T-helper 2 cell (primary cell): ENCODE data around the gene HPSE2.
A peak's percentile ranks its signal among the peaks of the same experiment; 100 is the strongest.
"Not testable (repeated sequence)": the region's sequence is repeated elsewhere in the genome, so short reads cannot be mapped to it uniquely, and the experiment has no call there.

Experiments
- DNase-seq, 5 experiments: peaks; one replicate each; pipeline versions ENCODE4 v3.0.0 to v3.0.0-alpha.2; 2012 to 2022
- total RNA-seq, 2 donors: gene quantifications; one replicate each; lab custom pipeline; 2026; lab: John Stamatoyannopoulos, UW

HPSE2 gene
- 0 to 0.54 reads per million in 2 donors for total RNA-seq

DNA sequence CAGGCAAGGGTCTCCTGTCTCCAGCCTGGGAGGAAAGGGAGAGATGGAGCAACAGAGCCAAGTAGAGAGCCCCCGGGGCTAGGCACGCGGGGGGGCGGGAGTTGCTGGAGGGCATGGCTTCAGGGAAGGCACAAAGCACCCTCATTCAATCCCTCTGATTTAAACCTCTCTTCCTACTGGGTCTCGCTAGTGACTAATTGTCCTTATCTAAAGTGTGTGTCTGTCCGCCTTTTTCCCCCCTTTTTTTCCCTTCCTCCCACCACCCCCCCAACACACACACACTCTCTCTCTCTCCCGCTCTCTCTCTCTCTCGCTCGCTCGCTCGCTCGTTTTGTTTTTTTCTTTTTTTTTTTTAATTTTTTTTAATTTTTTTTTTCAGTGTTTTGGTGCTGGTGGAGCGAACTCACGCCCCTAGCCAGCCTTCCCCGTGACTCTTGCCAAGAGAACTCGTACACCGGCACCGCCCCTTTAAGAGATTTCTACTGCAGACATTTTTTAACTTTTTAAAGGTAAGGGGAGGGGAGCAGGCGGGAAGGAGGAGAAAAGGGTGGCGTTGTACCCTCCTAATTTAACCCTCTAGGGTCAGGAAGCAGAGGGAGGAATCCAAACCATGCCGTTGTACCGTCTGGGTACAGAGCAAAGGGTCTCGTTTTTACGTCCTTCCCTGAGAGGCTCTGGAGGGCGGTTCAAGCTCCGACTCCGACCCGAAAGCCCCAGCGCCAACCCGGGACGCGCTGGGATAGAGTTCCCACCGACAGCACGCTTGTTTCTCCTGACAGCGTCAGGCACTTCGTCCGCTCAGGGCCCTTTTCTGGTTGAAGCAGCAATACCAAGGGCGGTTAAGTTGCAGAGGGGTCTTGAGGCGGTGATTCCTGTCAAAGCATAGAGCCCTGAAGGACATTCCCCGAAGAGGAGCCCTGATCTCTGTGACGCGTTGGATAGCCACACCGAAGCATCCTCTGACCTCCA, at the start of gene HPSE2:
HPSE2 (minus strand) TSS at position 195 of the 969 bp plus-strand sequence.
- no peak for DNase-seq

DNA sequence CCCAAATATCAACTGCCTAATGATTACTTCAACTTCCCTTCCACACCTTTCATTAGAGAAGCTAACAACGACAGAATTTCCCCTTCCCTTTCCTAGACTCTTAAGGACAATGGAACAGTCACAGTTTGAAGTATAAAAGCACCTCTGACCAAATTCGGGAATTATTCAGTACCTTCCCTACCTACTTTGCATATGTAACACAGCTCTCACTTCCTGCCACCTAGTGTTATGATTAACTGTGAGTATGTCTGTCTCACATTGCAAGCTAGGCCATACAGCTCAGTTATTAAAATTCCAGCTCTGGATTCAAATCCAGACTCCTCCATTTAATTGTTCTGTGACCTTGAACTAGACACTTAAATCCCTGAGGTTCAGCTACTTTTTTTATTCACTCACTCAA, 44.8 kb upstream of the HPSE2 start:
- no peak for DNase-seq

DNA sequence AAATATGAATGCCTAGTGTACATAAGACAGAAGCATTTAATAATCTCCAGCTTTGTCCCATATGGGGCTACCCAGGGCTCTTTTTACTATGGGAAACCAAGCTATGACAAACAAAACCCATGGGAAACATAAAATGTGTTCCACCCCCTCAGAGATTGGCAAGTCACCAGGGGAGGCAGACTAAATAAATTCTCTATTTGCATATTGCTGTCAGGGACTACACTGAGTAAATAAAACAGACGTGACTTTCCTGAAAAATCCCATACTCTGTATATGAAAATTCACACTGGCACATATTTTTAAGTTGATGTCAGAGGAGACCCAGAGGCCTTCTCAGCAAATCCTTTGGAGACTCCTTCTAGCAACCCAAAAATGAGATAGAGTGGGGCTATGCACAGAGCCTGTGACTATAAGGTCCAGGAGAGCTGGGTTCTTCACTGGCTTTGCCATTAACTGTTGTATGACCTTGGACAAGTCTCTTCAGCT, 44.0 kb upstream of the HPSE2 start:
- no peak for DNase-seq

DNA sequence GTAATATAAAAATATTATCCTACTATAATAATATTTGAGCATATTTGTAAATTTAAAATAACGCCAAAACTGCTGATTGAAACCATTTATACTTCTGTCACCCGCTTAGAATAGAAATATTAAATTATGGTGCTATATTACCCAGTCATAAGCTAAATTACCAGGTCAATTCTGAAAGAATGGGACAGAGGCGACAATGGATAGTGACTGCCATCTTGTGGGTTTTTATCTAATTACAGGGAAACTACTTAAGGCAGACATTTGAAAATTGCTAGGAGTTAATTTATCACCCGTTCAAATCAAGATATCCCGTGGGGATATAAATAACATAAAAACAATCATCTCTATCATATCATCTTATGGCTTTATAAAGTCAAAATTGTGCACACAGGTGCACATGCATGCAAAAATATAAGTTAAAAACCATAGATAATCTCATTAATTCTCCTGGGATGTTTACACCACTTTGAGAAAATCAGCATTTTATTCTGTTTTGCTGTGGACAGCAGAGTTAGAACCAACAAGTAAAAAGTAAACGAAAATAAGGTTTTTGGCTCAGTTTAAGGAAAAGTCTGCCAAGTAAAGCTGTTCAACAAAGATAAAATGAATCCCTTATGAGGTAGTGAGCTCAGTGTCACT, 41.3 kb upstream of the HPSE2 start:
- DNase-seq = peak in 1 of 5 experiments; percentile 4

DNA sequence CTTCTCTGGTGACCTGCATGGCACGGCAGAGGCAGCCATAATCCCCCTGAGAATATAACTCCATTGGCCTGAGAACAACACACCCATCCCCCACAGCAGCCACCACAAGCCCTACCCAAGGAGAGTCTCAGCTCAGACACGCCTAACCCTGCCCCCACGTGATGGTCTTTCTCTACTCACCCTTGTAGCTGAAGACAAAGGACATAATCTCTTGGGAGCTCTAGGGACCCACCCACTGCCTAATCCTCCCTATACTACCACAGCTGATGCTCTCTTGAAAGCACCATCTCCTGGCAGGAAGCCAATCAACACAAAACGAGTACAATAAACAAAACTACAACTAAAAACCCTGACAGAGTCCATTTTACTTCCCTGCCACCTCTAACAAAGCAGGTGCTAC, 30.7 kb upstream of the HPSE2 start:
- no peak for DNase-seq

DNA sequence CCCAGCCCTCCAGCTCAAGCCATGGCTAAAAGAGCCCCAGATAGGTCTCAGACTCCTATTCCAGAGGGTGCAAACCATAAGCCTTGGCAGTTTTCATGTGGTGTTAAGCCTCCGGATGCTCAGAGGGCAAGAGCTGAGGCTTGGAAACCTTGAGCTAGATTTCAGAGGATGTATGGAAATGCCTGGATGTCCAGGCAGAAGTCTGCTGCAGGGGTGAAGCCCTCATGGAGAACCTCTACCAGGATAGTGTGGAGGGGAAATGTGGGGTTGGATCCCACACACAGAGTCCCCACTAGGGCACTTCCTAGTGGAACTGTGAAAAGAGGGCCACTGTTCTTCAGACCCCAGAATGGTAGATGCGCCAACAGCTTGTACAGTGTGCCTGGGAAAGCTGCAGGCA, 13.2 kb upstream of the HPSE2 start:
- DNase-seq = no peak

DNA sequence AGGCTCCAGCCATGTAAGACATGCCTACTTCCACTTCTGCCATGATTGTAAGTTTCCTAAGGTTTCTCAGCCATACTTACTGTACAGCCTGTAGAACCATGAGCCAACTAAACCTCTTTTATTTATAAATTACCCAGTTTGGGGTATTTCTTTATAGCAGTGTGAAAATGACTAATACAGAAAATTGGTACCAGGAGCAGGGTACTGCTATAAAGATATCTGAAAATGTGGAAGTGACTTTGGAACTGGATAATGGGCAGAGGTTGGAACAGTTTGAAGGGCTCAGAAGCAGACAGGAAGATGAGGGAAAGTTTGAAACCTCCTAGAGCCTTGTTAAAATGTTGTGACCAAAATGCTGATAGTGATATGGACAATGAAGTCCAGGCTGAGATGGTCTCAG, 12.2 kb upstream of the HPSE2 start:
- not testable (repeated sequence) for DNase-seq

DNA sequence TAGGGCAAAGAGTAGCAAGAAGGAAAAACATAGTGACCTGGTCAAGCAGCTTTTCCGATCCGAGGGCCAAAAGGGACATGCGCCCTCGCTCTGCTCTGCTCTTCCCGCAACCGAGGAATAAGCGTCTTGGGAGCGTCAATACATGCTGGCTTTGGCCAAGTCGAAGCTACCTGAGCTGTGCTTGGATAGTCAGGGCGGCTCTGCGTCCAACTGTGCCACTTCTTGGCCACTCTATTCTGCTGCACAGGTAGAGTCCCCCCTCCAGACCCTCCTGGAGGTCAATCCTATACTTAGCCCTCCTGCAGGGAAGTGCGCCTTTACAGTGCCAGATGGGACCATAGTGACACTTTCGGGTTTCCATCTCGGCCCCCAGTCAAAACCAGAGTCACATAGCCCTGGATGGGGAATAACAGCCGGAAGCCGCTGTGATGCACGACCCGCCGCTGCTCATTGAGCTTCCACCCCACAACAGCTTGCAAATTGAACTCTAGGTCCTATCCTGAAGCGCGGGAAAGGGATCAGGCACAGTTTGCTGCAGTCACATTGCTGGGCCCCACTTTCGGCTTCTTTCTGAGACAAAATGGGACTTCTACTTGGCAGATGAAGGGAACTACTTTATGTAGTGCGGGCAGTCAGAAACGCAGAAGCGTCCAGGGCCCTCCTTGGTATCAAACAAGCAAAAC, 1.1 kb upstream of the HPSE2 start:
- DNase-seq = no peak

DNA sequence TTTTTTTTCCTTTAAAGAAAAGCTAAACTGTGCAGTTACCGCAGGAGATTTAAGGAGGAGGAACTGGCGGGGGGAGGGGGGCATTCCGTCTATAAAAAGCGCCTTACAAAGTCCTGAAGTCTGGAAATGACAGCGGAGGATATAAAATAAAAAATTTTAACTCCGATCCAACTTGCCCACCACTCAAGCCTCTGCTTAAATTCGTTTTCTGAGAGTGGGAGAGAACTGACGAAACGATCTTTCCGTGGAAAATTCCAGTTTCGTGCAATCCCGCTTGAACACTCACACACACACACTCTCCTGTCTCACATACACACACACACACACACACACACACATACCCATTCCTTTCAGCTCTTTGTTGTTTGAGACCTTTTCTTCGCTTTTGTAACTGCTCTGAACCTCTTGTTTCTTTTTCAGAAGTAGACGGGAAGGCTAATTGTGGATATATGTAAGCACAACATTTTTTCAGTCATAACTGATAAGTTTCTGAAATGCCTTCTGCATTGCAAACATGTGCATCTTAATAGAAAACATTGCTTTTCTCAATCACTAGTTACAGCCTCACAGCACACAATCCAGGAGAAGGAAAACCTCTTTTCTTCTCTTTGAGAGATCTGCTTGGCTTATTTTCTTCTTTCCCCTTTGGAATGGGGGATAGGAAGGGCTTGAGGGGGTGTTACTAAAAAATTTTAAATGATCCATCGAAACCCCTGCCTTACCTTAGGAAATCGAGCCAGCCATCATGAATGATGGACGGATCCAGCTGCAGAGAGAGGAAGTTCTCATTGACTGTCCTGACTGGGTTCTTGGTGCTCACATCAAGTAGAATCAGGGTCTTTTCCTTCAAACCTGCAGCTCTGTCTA, 628 bp downstream of the HPSE2 start:
- DNase-seq = peak in 1 of 5 experiments; percentile 12

DNA sequence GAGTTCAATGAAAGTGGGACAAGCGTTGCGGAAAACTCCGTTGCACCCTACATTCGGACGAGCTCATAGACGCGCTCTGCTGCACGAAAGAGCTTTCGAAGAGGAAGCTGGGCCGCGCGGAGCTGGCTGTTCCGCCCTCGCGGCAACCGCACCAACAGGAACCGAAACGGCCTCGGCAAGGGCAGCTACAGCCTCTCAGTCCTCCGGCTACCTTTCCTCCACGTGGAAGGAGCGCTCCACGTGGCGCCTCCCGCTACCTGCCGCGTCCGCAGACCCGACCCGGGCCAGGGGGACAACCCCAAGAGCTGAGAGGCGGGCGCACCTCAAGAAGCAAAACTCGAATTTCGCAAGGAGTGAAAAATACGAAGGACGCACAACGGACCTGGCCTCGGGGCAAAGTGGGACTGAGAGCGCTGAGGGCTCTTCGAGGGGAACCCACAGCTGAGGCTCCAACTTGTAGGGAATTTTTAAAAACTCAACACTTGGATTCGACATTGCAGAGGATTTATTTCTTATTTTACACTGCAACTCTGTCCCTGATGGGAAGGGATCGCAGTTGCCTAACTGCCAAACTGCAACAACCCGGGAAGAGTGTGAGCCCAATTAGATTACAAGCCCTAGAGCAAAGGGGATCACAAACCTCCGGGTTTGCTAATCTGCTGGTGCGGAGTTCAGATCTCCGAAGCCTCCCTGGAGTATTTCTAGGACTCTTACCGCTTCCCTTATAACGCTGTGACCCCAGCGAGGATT, 1.4 kb downstream of the HPSE2 start:
- DNase-seq = peak in 1 of 5 experiments; percentile 70

DNA sequence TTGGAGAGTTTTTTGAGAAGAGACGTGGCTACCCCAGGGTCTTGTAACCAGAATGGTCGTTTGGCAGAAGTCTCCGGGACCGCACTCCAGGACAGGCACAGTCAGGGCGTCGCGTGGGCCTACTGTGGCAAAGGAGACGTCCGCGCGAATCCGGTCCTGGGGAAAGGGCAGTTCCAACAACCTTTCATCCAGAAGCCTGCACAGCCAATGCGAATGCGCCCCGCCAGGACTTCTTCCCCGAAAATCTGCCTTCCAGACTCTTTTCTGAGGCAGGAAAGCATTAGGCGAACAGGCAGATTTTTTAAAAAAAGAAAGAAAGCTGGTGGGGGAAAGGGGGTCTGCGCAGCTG, 2.0 kb downstream of the HPSE2 start:
- no peak for DNase-seq

DNA sequence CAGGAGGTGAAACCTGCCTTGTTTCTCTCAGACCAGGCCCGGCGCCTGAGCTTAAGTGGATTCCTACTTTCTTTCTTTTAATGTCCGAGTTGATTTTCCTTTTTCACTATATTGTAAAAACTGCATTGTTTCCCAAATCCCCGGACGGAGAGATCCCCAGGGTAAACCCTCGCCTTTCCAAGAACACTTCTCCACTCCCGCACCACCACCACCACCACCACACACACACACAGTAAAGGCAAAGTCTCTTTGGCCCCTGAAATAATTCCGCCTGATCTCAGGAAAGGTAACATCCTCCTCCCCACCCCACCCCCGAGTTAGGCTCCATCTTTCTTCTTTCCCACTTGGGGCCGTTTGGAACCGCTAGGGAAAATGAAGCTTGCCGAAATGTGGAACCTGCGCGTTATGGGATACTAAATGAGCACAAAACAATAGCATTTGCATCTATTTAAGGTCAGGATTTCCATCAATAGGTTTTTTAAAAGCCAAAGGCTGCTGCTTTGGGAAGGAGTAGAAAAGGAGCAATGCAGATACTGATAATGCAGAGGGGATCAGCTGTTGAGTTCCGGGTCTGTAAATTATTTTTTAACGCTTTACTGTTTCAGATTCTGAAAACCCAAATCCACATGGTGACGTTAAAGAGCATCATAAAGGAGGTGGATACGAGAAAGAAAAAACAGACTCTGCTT, 2.5 kb downstream of the HPSE2 start:
- DNase-seq = no peak

DNA sequence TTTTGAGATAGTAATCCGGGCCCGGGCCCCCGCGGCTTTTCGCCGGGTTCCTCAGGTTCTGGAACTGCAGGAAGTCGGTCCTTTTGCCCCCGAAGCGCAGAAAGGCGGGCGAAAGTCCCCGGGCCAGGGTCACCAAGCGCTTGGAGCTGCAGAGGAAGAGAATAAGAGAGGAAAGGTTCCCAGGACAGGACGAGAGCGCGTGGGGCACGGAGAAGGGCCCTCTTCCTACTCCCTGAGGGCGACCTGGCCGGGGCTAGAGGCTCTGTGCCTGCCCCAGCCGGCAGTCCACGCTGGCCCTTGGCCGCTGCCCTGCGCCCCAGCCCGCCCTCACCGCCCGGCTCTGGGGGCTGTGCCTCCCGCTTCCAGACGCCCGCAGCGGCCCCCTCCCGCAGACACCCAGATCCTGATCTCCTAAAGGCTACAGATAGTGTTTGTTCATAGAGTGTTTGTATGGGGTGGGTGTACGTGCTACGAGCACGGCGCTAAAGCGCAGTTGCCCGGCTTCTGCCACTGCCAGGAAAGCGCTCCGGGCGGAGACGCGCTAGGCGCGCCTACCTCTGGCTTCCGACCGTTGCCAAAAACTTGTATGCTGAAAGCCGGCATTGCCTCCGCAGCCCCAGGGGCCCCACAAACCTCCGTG, 3.2 kb downstream of the HPSE2 start:
- DNase-seq = peak in 1 of 5 experiments; percentile 39

DNA sequence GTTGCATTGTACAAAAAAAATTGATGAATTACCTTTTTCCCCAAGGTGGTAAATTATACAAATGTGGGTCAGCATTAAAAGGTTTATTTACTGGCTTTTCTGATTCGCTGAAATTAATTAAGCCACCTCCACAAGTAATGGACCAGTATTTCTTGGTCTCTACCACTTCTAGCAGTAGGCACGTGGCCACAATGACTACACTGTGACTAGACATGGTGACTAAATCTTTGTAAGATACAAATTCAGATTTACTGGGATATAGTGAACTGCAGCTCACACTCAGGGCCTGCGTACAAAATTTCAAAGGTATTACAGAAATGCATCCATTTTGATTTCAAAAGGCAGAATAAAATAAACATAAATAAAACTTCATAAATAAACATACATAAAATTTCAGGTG, 10.9 kb downstream of the HPSE2 start:
- no peak for DNase-seq

DNA sequence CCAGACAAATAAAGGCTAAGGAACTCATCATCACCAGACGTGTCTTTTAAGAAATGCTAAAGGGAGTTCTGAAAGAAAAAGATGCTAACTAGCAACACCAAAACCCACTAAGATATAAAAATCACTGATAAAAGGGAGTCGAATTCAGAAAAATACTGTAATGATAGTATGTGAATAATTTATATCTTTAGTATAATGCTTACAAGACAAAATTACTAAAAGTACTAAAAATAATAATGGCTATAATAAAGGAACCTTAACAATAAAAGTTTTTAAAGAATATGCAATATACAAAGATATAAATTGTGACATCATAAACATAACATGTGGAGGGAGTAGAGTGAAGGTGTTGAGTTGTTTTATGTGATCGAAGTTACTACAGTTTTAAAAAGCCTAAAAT, 28.3 kb downstream of the HPSE2 start:
- no peak for DNase-seq

DNA sequence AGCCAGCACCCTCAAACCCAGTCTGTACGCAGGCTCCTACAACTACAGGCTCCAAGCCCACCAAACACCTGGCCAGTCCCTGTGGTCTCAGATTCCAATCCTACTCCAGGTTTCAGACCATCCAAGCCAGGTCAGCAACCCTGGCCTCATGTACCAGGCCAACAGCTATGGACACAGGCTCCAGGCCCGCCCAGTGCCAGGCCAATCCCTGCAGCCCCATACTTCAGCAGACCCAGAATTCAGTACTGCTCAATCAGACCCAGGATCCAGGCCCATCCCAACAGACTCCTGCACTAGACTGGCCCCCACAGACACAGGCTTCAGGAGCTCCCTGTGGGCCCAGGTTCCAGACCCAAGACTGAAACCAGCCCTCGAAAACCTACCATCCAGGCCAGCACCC, 32.3 kb downstream of the HPSE2 start:
- DNase-seq = no peak

DNA sequence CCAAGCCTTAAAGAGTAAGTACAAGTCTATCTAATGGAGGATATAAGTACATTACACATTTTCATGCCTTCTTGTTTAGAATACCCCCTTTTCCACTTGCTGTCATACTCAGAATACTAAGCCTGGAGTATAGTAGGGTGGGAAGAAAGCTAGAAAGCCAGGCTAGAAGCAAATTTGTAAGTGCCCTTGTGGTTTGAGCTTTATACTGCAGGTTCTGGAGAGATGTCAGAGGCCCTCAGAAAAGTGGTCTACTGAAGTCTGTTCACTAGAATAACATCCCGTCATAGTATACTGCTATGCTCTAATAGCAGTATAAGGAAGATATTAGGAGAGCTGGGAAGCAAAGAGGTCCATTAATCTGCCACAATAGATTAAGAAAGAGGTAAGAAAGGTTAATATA, 62.7 kb downstream of the HPSE2 start:
- DNase-seq = no peak

DNA sequence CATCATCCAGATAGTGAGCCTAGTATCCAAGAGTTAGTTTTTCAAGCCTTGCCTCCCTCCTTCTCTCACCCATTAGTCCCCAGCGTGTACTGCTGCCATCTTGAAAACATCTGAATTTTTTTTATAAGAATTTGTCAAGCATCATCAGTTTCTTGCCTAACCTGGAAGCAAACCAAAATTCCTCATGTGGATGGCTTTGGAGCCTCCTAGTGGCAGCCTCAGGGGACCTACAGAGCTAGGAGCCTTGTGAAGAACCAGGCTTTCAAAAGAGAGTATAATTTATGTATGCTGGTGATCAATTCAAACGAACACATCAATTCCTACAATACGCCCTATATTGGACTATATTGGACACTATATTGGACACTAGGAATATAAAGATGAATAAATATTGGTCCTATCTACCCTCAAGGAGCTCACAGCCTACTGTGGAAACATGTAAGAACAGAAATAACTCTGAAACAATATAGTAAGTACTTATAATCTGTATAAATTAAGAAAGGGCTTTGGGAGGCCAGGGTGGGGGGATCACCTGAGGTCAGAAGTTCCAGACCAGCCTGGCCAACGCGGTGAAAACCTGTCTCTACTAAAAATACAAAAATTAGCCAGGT, 63.4 kb downstream of the HPSE2 start:
- DNase-seq = no peak

DNA sequence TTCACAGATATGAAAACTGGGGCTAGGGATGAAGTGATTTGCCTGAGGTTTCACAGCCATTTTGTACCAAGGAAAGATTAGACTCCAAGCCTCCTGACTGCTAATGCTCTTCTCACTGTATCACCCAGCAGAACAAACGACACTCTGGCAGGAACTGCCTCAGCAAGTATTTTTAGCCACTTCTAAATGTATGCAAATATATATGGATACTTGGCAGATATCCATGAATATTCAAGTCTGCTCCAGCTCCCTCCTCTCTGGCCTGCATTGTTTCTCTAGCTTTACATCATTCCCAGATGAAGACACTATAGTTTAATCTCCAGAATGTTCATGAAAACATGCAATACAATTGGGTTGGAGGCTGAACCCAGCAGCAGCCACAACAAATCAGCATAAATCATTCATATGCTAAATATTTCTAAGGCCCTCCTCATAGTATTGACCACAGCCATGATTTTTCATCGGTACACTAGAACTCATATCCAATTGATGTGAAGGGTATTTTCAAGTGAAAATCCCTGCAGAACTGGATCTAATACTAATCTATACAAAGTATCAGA, 65.5 kb downstream of the HPSE2 start:
- DNase-seq = no peak

DNA sequence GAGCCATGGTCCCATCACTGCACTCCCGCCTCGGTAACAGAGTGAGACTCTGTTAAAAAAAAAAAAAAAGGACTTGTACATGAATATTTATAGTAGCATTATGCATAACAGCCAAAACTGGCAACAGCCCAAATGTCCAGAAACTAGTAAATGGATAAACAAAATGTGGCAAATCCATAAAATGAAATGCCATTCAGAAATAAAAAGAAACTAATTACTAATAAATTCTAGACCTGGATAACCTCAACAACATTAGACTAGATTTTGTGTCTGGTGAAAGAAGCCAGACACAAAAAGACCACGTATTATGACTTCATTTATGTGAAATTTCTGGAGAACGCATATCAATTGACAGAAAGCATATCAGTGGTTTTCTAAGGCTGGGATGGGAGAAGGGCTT, 74.5 kb downstream of the HPSE2 start:
- DNase-seq = no peak
